Metanephros (tissue), 1 donor: Measurements from ENCODE around the gene TRIM71. TPM values are rescaled to one million over a fixed set of nuclear protein-coding genes. Genes with fewer than 3 reads are reported as not detected.

Source experiments
- total RNA-seq: library from RNA; depleted of rRNA; stranded (reverse); fragments of >200 nt; gene quantifications from one replicate; pipeline ENCODE4 v1.2.3, GENCODE V29; 2014

Gene TRIM71
- 6.9 TPM for total RNA-seq

DNA sequence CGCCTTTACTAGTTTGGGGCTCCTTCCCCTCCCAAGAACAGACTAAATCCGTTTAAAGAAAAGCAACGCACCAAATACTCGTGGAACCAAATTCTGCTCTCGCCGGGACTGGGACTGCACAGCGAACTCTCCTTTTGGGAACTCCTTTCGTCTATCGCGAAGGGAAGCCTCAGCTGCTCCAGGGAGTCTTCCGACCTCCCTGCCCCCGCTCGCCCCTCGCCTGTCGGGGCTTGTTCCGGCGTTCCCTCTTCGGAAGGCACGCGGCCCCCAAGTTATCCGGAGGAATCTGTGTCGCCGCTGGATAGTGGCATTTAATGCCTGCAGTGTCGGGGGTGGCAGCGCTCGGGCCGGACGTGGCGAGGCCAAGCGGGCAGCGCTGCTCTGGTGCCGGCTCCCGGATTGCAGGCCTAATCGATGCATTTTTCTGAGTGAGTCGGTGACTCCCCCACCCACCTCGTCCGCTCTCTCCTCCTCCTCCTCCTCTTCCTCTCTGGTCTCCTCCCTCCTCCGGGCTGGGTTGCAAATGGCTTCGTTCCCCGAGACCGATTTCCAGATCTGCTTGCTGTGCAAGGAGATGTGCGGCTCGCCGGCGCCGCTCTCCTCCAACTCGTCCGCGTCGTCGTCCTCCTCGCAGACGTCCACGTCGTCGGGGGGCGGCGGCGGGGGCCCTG, at the start of gene TRIM71:
Gene TRIM71, plus strand, starts transcription at position 440 of the 671 bp plus-strand sequence. Its CDS starts 84 bp downstream, at position 524.

Other genes starting within 250 kb of the TRIM71 start
- 28.4 TPM for gene DYNC1LI1, start 247.1 kb upstream of the TRIM71 start, total RNA-seq
- gene CNOT10, start 132.8 kb upstream of the TRIM71 start, total RNA-seq: 31.6 TPM
- 0.29 TPM for gene CCR4, start 133.6 kb downstream of the TRIM71 start, total RNA-seq